Osteocyte (in vitro differentiated cells): ENCODE results near the gene CALML3. TPM values are rescaled to one million over a fixed set of nuclear protein-coding genes. Genes with fewer than 3 reads are reported as not detected.

Source experiments
- DNase-seq: peaks from one replicate; pipeline ENCODE4 v3.0.0; 2021; ENCODE audit warnings: mixed read lengths; ENCODE audit not compliant: unreplicated experiment; ENCODE audit errors: extremely low spot score
- H3K27ac Mint-ChIP-seq: one replicate; pipeline ENCODE4 v1.8.0; 2021; ENCODE audit warnings: mild to moderate bottlenecking, mixed read lengths; ENCODE audit not compliant: unreplicated experiment
- H3K27me3 Mint-ChIP-seq: one replicate; pipeline ENCODE4 v1.8.0; 2021; ENCODE audit warnings: mixed read lengths; ENCODE audit not compliant: unreplicated experiment
- H3K36me3 Mint-ChIP-seq: one replicate; pipeline ENCODE4 v1.8.0; 2021; ENCODE audit warnings: mixed read lengths; ENCODE audit not compliant: unreplicated experiment
- H3K4me1 Mint-ChIP-seq: one replicate; pipeline ENCODE4 v1.8.0; 2021; ENCODE audit warnings: mixed read lengths; ENCODE audit not compliant: unreplicated experiment
- H3K4me3 Mint-ChIP-seq: one replicate; pipeline ENCODE4 v1.8.0; 2021; ENCODE audit warnings: mild to moderate bottlenecking, moderate library complexity, mixed read lengths; ENCODE audit not compliant: unreplicated experiment
- H3K9me3 Mint-ChIP-seq: one replicate; pipeline ENCODE4 v1.8.0; 2021; ENCODE audit warnings: mixed read lengths; ENCODE audit not compliant: unreplicated experiment
- total RNA-seq: library from RNA; stranded (reverse); gene quantifications from 2 replicates; pipeline ENCODE4 v1.2.1, GENCODE V29; 2021
- TF ChIP-seq, protein P1 (sequence below): fragments of 200-600 bp; sonication (generic); IDR thresholded peaks from 2 replicates; pipeline ENCODE4 v1.5.0; 2021; ENCODE audit warnings: antibody characterized with exemption, mild to moderate bottlenecking, moderate library complexity

The CALML3 gene
- total RNA-seq, 1 donor from 2014 or later: not detected

GRCh38 chr10:5515948-5516761, 8.6 kb upstream of the CALML3 start:
- no peak for DNase-seq
- H3K4me1 Mint-ChIP-seq: no peaks in the 10 kb centered on the region
- no peak overlapping the region for H3K27ac Mint-ChIP-seq
- no peaks in the 10 kb centered on the region for H3K36me3 Mint-ChIP-seq
- peaks cover 31% of the 10 kb centered on the region for H3K27me3 Mint-ChIP-seq
- H3K4me3 Mint-ChIP-seq: no peak overlapping the region
- TF ChIP-seq, protein P1, sequence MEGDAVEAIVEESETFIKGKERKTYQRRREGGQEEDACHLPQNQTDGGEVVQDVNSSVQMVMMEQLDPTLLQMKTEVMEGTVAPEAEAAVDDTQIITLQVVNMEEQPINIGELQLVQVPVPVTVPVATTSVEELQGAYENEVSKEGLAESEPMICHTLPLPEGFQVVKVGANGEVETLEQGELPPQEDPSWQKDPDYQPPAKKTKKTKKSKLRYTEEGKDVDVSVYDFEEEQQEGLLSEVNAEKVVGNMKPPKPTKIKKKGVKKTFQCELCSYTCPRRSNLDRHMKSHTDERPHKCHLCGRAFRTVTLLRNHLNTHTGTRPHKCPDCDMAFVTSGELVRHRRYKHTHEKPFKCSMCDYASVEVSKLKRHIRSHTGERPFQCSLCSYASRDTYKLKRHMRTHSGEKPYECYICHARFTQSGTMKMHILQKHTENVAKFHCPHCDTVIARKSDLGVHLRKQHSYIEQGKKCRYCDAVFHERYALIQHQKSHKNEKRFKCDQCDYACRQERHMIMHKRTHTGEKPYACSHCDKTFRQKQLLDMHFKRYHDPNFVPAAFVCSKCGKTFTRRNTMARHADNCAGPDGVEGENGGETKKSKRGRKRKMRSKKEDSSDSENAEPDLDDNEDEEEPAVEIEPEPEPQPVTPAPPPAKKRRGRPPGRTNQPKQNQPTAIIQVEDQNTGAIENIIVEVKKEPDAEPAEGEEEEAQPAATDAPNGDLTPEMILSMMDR: no peak
- H3K9me3 Mint-ChIP-seq: no peaks in the 10 kb centered on the region

- TF ChIP-seq, protein P1: no peak
- H3K4me1 Mint-ChIP-seq: no peaks in the 10 kb centered on the region
- H3K36me3 Mint-ChIP-seq: no peaks in the 10 kb centered on the region
- DNase-seq: no peak
- no peaks in the 10 kb centered on the region for H3K9me3 Mint-ChIP-seq
- H3K4me3 Mint-ChIP-seq: no peak overlapping the region
- peaks cover 24% of the 10 kb centered on the region for H3K27me3 Mint-ChIP-seq
- H3K27ac Mint-ChIP-seq: no peak overlapping the region
Measured at GRCh38 chr10:5517546-5517945, 7.2 kb upstream of the CALML3 start.

GRCh38 chr10:5518143-5518542, 6.6 kb upstream of the CALML3 start:
- Mint-ChIP-seq H3K9me3 (no peaks in the 10 kb centered on the region), H3K4me3 (no peak overlapping the region), H3K27ac (no peak overlapping the region), H3K4me1 (no peaks in the 10 kb centered on the region), H3K36me3 (no peaks in the 10 kb centered on the region), H3K27me3 (peaks cover 20% of the 10 kb centered on the region)
- TF ChIP-seq, protein P1: no peak
- no peak for DNase-seq

GRCh38 chr10:5519054-5519453, 5.7 kb upstream of the CALML3 start:
- Mint-ChIP-seq H3K36me3 (no peaks in the 10 kb centered on the region), H3K4me3 (no peak overlapping the region), H3K9me3 (no peaks in the 10 kb centered on the region), H3K4me1 (no peaks in the 10 kb centered on the region), H3K27ac (no peak overlapping the region), H3K27me3 (peaks cover 20% of the 10 kb centered on the region)
- DNase-seq: no peak
- TF ChIP-seq, protein P1: no peak

DNA sequence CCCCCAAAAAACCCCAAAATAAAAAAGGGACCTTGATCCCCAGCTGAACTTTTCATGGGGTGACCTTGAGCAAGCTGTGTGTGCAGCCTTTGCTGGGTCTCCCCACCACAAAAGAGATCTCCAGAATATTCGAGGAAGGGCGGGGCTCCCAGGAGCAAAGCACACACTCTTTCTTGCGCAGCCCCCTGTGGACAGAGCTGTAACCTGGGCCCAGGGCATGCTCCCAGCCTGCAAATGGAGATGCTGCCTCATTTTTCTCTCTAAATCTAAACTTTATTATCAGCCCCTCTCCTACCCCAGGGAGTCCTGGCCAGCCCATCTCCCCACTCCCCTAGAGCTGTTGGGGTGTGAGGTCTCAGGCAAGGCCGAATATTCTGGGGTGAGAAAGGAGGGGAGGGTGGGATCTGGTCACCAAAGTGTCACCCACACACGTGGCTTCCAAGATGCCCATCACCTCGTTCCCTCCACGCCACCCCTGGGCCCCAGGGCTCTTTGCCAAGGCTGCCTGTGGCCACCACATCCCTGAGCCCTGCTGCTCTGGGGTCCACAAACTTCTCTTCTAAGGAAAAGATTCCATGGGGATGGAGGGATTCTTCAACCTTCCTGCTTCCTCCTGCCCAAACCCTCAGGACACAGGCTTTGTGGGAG, 1.7 kb upstream of the CALML3 start:
- Mint-ChIP-seq H3K27ac (no peak overlapping the region), H3K4me1 (no peaks in the 10 kb centered on the region), H3K27me3 (peaks cover 11% of the 10 kb centered on the region), H3K36me3 (no peaks in the 10 kb centered on the region), H3K9me3 (no peaks in the 10 kb centered on the region), H3K4me3 (no peak overlapping the region)
- TF ChIP-seq, protein P1: no peak
- no peak for DNase-seq
